IPS-NIHi11 (cell line): ENCODE results near the gene GPR89B.
"Not testable (repeated sequence)": the region's sequence is repeated elsewhere in the genome, so short reads cannot be mapped to it uniquely, and the experiment has no call there.

ENCODE experiments used
- DNase-seq: peaks from one replicate; pipeline ENCODE4 v3.0.0; 2012; ENCODE audit warnings: mixed read lengths, low spot score

The GPR89B gene

GRCh38 chr1:147940456-147940855 lies 12.2 kb downstream of the GPR89B start:
- not testable (repeated sequence) for DNase-seq

- DNase-seq, result not testable (repeated sequence)
Observed at GRCh38 chr1:147942563-147942962, 14.3 kb downstream of the GPR89B start.

- DNase-seq, result not testable (repeated sequence)
Observed at GRCh38 chr1:147949517-147949916, 21.3 kb downstream of the GPR89B start.

- DNase-seq, result not testable (repeated sequence)
Observed at GRCh38 chr1:147958906-147959305, 30.7 kb downstream of the GPR89B start.

- not testable (repeated sequence) for DNase-seq
Observed at GRCh38 chr1:147959680-147960079, 31.5 kb downstream of the GPR89B start.

DNA sequence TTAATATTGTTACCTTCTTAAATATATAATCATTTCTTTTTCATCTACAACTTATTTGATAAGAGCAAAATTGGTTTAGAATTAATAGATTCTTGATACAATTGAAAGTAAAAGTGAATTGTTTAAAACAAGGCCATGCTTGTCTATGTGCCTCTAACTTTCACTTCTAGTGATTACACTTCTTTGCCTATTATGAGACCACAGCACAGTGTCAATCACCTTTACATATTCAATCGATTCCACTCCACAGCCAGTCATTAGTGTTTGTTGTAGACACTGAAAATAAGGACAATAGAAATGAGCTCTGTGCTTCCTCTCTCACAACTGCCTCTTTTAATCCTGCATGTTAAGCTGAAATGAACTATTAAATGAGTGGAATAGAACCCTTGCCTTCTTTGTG lies 36.4 kb downstream of the GPR89B start:
- not testable (repeated sequence) for DNase-seq

DNA sequence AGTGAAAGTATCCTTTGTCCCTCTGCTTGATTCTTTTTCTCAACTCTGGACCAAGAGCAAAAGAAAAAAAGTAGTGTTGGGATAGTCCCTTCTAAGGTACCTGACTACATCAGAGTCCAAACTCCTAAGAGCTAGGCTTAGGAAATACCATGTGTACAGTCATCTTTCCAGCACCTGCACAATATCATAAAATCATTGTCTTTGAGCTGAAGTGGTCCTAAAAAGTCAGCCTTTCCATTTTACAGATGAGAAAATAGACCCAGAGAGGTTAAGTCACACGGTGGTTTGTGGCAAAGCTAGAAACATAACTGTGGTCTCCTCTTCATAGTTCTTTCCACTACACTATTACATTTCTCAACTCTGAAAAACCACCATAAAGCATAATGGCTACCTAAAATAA lies 38.4 kb downstream of the GPR89B start:
- DNase-seq, result not testable (repeated sequence)

GRCh38 chr1:147978896-147979651 lies 50.9 kb downstream of the GPR89B start:
- not testable (repeated sequence) for DNase-seq

- DNase-seq, result not testable (repeated sequence)
Observed at GRCh38 chr1:147985374-147985773, 57.2 kb downstream of the GPR89B start.

DNA sequence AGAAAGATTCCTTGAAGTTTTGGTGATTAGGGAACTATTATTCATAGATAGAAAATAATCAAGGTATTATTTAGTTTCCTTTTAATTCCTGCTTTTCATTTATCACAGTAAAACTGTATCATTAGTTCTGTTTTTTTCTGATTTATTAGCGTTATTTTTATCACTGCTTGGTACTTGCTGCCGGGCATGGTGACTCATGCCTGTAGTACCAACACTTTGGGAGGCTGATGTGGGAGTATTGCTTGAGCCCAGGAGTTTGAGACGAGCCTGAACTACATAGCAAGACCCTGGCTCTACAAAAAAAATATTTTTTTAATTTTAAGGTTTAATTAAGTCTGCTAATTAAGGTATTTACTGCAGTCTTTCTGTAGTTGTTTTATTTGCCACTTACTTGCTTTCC lies 59.7 kb downstream of the GPR89B start:
- DNase-seq, result not testable (repeated sequence)

DNA sequence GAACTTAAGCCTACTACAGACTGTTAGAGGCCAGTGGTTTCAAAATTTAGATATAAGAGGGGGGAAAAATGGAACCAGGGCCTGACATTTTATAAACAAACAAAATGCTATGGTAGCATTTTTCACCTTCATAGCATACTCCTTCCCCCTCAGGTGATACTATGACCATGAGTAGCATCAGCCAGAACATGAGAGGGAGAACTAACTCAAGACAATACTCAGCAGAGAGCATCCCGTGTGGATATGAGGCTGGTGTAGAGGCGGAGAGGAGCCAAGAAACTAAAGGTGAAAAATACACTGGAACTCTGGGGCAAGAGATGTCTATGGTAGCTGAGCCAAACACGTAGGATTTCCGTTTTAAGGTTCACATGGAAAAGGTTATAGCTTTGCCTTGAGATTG lies 64.7 kb downstream of the GPR89B start:
- DNase-seq, result not testable (repeated sequence)

DNA sequence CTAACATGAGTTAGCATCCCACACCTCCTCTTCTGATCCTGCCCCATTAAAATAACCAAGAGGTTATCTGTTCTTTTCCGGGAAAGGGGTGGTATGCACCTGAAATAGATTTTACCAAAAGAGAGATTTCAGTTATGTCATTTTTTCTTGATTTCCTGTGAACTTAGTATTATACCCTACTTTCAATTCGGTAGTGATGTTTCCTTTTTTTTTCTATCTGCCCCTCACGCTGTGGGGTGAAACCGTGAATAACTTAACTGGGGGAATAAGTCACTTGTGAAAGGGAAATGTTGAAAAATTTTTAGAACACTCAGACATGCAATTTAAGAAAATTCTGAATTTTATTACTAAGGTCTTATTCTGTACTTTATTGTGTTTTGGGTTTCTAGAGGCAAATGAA lies 65.2 kb downstream of the GPR89B start:
- DNase-seq, result not testable (repeated sequence)

DNA sequence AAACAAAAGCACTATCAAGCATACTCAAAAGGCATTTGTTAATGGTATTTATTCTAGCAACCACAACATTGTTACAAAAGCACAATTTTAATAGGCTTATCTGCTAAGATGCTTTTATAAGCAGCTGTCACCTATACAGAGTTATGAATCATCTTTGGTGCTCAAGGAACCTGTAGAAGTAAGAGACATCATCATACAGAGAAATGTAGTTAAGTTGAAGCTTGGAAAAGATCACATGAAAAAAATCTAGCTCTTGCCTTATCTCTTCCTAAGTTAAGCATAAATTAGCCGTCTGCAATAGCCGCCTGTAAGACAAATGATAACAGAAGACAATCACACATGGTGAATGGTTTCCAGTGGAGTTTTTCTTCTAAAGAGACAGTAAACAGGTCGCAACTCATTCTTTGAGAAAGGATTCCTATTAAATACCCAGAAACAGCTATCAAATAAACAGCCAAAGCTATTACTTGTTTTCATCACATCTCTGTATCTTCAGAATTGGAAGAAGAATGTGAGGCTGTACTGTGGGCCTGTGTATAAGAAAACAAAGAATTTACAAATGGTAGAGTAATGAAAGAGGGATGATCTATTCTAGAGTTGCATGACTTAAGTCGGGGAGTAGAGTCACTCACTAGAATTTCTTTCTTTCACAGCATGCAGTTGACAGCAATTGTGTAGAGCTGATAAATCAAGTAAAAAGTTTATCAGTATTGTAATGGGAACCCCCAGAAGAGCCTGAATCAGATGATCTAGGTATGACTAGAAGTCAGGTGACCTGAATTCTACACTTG lies 65.8 kb downstream of the GPR89B start:
- not testable (repeated sequence) for DNase-seq

- not testable (repeated sequence) for DNase-seq
Observed at GRCh38 chr1:147996088-147996487, 67.9 kb downstream of the GPR89B start.

GRCh38 chr1:148007724-148008123 lies 79.5 kb downstream of the GPR89B start:
- DNase-seq, result not testable (repeated sequence)

GRCh38 chr1:148010527-148010926 lies 82.3 kb downstream of the GPR89B start:
- no peak for DNase-seq

GRCh38 chr1:148013177-148014144 lies 85.2 kb downstream of the GPR89B start:
- DNase-seq, result peak; percentile 52

DNA sequence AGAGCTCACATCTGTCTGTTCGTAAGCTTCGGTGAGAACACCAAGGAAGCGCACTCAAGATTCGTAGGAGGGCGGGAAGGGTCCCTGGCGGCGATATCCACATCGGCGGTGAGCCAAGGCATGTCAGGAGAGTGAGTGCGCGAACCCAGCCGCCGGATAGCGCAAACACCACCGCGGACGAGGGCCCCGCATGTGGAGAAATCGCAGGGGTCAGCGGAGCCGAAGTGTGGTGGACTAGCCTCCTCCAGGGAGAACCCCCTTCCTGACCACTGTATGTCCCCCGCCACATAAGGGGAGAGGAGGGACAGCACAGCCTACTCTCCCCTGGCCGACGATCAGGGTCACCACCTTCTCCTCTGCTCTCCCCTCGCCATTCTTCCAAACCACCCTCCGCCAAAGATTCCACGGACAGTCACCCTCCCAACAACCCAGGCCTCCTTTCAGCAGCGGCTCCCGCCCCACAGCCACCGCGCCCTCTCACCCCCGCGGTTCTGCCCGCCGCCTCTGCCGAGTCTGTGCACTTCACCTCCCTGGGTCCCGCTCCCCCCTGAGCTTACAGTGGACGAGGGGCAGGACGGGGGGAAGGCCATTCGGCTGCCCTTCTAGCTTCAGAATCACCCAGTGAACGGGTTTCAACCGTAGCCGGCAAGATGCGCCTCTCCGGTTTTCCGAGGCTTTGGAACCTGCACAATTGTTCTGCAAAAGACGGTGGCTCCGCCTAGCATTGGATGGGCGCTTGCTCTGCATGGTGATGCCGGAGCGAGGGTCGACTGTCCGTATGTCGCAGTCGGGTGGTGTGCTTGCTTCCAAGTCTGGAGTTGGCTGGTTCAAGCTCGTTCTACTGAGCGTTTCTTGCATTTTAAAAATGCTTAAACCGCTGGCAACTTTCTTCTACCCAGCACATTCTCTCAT lies 86.3 kb downstream of the GPR89B start:
- DNase-seq, result not testable (repeated sequence)

DNA sequence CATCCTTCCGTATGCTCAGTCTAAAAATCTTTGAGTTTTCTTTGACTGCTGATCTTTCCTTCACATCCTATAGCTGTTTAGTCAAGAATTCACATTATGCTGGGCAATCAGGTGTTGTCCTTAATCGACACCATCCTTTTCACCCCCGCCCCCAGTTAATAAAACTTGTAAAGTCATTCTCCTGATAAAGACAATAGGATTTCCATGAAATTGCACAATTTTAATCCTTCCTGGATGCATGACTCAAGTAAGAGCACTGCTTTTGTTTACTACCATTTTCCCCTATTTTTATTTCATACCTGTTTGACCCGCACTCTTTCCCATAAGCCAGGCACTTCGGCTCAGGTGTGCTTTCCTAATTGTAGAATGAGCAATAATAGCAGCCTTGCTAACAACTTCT lies 96.7 kb downstream of the GPR89B start:
- DNase-seq, result not testable (repeated sequence)

GRCh38 chr1:148027004-148027403 lies 98.8 kb downstream of the GPR89B start:
- not testable (repeated sequence) for DNase-seq

- DNase-seq, result not testable (repeated sequence)
Observed at GRCh38 chr1:148032247-148032646, 104.0 kb downstream of the GPR89B start.
